Stimulated activated CD4-positive, alpha-beta T cell treated with anti-CD3 and anti-CD28 coated beads, TNF-alpha, amount 100 ng/mL, for 24 hours (primary cell): ENCODE data around the gene EXOC4.
"Not testable (repeated sequence)": the region's sequence is repeated elsewhere in the genome, so short reads cannot be mapped to it uniquely, and the experiment has no call there.

Experiments used
- DNase-seq, 3 experiments: peaks; one replicate each; pipeline ENCODE4 v3.0.0-alpha.2; 2020; ENCODE audit warnings: low read depth in 3 of 3

The EXOC4 gene

DNA sequence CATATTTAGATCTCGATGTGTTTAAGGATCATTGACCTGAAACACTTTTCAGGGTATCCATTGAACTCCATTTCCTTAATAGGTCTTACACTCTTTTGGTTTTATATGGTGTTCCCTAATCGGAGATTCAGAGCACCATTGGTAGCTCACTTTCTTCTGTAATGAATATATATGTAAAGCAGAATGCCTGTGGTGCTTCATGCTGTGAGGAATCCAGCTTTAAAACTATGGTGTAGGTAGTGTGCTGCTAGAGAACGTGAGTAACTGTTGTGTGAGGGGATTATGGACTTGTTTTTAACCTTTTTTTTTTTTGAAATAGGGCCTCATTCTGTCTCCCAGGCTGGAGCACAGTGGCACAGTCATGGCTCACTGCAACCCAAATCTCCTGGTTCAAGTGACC is 497.4 kb downstream of the EXOC4 start:
- no peak for DNase-seq

- no peak for DNase-seq
These were observed 498.2 kb downstream of the EXOC4 start for GRCh38 chr7:133751079-133751478.

GRCh38 chr7:133753513-133753912 is 500.6 kb downstream of the EXOC4 start:
- no peak for DNase-seq

DNA sequence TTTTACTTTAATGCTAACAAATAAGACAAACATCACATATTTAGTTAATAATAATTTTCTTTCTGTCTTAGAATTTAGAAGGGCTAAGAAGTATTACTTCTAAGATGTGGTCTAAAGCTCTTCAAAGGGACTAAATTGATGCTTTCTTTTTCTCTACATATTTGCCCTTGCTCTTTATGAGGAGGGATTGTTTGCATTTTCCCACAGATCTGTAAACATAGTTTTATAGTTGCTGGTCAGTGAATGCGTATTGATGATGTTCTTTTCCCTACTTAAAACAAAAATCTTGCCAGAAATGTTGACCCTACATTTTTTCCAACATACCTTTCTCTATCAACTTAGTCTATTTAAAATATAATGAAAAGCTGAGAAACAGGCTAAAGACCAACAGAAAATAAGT is 501.8 kb downstream of the EXOC4 start:
- DNase-seq, result no peak

GRCh38 chr7:133755901-133756300 is 503.0 kb downstream of the EXOC4 start:
- DNase-seq, result no peak

- no peak for DNase-seq
These were observed 508.6 kb downstream of the EXOC4 start for GRCh38 chr7:133761443-133761842.

DNA sequence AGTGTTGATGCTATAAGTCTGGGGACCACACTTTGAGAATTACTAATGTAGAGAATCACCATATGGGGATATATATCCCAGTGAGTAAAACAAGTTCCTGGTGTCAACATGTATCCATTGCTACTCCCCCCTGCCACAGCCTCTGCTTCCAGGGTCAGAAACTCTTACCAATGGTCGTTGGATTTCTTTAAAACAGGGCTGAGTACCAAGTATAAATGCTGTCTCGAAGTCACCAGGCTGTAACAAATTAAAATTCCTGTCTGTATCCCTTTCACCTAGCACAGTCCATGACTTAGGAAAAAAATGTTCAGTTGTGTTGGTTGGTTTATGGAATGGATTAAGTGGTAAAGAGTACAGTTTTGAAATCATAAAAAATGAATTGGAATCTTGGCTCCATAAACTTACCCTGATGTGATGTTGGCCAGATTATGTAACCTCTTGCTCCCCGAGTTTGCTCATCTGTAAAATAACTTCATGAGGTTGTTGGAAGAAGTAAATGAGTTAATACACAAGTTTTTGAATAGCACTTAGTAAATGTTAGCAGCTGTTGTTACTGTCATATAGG is 510.3 kb downstream of the EXOC4 start:
- DNase-seq, result no peak

DNA sequence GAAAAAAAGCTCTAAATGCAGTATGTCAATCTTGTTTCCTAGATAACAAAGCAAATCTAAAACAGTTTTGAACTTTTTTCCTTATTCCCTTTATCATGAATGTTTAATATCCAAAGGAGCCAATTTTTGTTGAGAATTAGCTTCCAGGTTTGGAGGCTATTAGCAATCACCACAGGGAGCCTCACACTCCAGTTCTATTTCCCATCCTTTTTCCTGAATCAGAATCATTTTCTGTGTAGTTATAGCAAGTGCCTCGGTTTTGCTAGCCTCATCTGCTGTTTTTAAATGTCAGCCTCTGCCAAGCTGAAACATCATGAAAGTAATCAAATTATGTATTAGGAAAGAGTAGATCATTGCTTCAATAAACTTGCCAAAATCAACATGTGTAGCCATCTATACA is 516.8 kb downstream of the EXOC4 start:
- DNase-seq, result no peak

DNA sequence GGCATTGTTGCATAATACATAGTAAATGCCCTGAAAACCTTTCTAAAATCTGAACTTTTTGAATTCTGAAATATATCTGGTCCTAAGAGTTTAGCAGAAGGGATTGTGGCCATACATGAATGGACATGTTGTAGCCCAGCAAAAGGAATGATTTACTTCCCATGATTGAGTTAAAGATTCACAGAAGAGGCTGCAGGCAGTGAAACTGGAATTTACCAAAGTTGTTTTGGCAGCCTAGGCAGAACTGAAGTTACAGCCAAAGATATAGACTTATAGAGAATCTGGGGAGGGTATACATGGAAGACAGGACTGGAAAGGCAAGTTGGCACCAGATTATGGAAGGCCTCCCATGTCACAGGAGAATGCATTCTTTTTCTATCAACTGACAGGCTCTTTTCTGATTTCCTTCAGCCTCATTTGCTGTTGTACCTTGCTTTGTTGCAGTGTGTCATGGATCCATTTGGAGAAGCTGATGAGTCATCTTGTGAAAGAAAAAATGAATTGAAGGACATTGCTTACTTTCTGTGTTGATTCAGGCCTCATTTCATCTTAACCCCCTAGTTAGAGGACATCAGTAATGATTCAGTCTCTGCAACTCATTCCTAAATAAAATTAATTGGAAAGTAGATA is 518.1 kb downstream of the EXOC4 start:
- DNase-seq, result no peak

- DNase-seq, result no peak
These were observed 519.0 kb downstream of the EXOC4 start for GRCh38 chr7:133771788-133772419.

- no peak for DNase-seq
These were observed 520.7 kb downstream of the EXOC4 start for GRCh38 chr7:133773601-133774000.

- DNase-seq, result no peak
These were observed 522.3 kb downstream of the EXOC4 start for GRCh38 chr7:133775201-133775600.

DNA sequence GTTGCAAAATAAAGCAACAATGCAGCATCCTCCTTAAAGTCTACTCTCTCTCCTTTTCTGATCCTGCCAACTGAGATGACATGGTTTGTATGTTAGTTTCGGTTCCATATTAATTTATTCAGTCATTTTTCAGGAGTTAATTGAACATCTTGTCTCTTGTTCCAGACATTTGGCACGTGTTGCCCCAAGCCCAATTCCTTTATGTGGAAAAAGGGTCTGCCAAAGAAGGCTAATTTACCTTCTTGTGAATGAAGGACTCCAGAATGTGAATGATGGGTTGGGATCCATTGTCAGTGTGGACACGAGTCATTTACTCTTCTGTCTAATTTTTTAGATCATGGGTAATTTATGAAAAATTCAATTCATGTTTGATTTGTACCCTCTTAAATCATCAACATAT is 523.4 kb downstream of the EXOC4 start:
- no peak for DNase-seq

GRCh38 chr7:133777701-133778100 is 524.8 kb downstream of the EXOC4 start:
- no peak for DNase-seq

DNA sequence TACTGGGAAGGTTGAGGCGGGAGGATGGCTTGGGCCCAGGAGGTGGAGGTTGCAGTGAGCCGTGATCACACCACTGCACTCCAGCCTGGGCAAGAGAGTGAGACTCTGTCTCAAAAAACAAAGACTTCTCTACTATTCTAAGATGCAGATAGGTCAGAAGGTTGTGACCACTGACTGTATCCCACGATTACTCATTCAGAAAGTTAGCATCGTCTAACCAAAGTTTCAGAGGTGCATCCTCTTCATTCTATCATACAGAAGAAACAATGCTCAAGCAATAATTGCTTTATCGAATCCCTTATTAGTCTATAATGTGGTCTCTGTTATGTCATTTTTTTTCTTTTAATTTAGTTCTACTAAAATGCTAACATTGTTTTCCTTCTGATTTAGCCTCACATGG is 525.6 kb downstream of the EXOC4 start:
- no peak for DNase-seq

DNA sequence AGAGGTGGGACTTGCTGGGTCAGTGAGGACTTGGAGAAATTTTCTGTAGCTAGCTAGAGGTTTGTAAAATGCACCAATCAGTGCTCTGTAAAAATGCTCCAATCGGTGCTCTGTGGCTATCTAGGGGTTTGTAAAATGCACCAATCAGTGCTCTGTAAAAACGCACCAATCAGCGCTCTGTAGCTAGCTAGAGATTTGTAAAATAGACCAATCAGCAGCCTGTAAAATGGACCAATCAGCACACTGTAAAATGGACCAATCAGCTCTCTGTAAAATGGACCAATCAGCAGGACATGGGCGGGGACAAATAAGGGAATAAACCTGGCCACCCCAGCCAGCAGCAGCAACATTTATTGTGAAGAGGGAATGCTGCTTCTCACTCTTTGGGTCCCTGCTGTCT is 526.7 kb downstream of the EXOC4 start:
- DNase-seq, result not testable (repeated sequence)

DNA sequence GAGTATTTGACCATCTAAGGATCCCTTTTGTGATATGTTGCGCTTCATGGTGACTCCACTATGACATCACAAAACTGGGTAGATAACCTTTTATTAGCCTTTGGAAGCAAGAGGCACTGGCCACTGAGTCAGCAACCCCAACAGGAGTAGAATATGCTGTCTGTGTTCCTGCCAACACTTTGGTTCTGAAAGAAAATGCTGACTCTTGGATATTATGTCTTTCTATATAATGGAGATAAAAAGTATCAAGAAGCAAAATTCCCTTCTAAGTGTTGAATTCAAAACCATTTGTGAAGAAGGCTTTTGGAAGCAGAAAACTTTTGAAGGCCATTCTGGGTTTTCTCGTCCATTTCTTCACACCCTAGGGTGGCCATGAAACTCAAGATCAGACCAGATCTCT is 528.0 kb downstream of the EXOC4 start:
- no peak for DNase-seq

DNA sequence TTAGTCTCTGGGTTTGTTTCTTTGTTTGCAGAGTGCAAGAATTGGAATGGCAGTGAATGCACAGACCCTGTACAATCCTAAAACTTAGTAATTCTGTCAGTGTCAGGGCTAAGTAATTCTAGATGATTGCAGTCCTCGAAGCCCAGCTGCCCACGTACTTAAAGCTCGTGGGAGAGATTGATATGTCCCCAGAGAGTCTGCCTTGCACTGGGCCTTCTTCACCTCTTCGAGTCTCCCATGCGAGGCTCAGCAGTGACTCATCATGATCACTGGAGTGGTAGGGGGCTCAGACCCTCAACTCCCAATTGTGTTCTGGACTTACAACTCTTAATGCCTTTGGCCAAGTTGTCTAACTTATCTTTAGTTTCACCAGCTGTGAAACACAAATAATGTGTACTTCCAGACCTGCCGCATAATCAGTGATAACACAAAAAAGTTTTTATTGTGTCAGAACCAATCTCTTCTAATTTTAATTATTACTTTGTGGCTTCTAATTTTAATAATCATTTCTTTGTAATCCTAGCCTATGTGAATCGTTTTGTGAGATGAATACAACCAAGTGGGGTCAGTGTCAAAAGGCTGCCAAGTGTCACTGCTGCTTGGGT is 528.7 kb downstream of the EXOC4 start:
- DNase-seq, result no peak

GRCh38 chr7:133782470-133782869 is 529.6 kb downstream of the EXOC4 start:
- no peak for DNase-seq

DNA sequence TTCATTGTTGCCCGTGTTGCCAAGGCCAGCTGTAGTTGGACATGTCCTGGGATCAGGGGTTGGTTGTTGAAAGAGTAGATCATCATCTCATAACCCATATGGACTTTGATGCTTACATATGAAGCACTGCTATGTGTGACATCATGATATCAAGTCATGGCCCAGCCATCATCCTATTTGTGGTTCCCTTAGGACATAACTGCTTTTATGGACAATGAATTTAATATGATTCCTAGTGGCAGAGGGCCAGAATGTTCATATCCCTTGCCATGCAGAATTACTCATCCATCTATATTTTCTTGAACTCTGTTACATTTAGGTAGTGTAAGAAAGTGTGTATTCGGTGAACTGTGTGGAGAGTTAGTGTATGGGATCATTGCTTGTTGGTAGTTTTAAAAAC is 530.4 kb downstream of the EXOC4 start:
- no peak for DNase-seq

DNA sequence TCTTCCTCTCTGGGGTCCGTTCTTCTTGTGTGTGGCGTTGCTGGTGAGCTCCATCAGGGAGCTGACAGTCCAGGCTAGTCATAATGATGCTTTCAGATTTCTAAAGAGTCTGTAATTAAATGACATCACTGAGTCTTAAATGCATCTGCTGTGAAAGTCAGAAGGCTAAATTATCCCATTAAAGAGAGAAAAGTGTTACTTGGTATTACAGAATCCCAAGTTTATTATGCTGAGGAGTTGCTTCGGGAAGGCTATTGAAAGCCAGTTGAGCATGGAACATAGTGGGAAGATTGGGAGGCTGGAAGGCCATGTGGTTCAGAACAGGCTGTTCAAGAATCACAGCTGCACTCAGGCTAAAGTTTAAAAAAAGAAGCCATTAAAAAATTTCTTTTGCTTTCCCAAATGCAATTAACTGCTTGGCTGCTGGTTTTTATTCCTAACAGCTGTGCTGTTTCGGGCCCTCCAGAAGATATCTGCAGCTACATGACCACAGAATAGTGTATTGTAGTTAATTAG is 531.7 kb downstream of the EXOC4 start:
- no peak for DNase-seq

- no peak for DNase-seq
These were observed 533.6 kb downstream of the EXOC4 start for GRCh38 chr7:133786401-133786937.

GRCh38 chr7:133789974-133790373 is 537.1 kb downstream of the EXOC4 start:
- DNase-seq, result no peak
